ENCODE results near the gene CABLES1.

Gene CABLES1

DNA sequence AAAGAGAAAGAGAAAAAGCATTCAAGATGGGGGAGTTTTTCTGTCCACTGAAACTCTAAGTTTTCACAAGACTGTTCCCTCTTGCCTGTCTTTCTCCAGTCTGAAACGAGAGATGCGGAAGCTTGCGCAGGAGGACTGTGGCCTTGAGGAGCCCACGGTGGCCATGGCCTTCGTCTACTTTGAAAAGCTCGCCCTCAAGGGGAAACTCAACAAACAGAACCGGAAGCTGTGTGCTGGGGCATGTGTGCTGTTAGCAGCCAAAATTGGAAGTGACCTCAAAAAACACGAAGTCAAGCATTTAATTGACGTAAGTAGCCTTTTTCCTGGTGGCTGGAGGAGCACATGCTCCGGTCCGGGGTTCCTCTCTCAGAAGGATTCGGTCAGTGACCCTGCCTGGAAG is 118.3 kb downstream of the CABLES1 start:
- TF ChIP-seq, protein P1, sequence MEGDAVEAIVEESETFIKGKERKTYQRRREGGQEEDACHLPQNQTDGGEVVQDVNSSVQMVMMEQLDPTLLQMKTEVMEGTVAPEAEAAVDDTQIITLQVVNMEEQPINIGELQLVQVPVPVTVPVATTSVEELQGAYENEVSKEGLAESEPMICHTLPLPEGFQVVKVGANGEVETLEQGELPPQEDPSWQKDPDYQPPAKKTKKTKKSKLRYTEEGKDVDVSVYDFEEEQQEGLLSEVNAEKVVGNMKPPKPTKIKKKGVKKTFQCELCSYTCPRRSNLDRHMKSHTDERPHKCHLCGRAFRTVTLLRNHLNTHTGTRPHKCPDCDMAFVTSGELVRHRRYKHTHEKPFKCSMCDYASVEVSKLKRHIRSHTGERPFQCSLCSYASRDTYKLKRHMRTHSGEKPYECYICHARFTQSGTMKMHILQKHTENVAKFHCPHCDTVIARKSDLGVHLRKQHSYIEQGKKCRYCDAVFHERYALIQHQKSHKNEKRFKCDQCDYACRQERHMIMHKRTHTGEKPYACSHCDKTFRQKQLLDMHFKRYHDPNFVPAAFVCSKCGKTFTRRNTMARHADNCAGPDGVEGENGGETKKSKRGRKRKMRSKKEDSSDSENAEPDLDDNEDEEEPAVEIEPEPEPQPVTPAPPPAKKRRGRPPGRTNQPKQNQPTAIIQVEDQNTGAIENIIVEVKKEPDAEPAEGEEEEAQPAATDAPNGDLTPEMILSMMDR (IDR thresholded peaks at IDR 0.05; ENCODE audit: low read depth, low read length), result no peak
- no peak overlapping the region for H3K4me3 ChIP-seq (ENCODE audit: low read depth, low read length)

DNA sequence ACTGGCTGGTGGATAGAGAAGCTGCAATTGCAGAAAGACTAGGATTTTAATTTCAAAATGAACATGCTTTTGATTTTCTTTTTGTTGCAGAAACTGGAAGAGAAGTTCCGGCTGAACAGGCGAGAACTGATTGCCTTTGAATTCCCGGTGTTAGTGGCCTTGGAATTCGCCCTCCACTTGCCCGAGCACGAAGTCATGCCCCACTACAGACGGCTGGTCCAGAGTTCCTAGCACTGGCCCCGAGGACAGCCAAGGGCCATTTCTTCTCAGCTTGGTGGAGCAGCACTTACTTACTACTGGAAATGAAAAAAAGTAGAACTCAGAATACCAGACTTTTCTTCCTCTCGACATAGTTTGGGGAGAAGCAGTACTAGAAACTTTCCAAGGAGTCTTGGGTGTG is 121.9 kb downstream of the CABLES1 start:
- no peak overlapping the region for H3K4me3 ChIP-seq (ENCODE audit: low read depth, low read length)
- TF ChIP-seq, protein P1 (IDR thresholded peaks at IDR 0.05; ENCODE audit: low read depth, low read length), result no peak

DNA sequence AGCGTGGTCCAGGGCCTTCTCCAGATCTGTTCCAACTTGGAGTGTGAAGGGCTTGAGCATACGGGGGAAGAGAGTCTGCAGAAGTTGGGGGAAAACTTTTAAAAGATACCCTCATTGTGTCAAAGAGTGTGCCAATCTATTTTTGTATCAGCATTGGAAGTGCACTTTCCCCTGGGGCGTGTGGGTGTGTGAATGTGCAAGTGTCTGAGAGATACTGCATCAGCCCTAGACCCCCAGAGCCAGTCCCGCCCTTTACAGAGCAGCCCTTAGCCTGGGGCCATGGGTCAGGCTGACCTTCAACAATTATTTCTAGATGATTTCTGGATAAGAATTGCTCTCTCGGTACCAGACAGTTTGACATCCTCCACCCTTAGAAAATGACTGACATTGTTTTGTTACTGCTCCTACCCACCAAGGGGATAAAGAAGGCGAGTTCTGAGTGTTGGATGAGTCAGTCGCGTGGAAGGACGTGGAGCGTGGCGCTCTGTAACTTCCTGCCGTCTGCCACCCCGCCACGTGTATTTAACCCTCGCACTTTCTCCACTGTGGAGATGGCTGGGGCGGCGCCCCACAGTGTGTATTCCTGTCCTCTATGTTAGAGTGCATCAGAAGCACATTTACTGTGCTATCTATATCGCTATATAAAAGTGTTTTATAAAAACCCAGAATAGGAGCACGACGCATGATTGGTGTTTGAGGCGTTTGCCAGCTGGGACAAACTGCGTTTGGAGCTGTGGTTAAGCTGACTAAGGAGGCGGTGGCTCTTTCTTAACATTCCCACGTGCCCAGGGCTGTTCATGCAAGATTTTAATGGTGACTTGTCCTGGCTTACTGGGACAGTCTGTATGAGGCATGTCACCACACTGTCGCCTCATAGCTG is 122.6 kb downstream of the CABLES1 start:
- no peak overlapping the region for H3K4me3 ChIP-seq (ENCODE audit: low read depth, low read length)
- TF ChIP-seq, protein P1 (IDR thresholded peaks at IDR 0.05; ENCODE audit: low read depth, low read length), result no peak

DNA sequence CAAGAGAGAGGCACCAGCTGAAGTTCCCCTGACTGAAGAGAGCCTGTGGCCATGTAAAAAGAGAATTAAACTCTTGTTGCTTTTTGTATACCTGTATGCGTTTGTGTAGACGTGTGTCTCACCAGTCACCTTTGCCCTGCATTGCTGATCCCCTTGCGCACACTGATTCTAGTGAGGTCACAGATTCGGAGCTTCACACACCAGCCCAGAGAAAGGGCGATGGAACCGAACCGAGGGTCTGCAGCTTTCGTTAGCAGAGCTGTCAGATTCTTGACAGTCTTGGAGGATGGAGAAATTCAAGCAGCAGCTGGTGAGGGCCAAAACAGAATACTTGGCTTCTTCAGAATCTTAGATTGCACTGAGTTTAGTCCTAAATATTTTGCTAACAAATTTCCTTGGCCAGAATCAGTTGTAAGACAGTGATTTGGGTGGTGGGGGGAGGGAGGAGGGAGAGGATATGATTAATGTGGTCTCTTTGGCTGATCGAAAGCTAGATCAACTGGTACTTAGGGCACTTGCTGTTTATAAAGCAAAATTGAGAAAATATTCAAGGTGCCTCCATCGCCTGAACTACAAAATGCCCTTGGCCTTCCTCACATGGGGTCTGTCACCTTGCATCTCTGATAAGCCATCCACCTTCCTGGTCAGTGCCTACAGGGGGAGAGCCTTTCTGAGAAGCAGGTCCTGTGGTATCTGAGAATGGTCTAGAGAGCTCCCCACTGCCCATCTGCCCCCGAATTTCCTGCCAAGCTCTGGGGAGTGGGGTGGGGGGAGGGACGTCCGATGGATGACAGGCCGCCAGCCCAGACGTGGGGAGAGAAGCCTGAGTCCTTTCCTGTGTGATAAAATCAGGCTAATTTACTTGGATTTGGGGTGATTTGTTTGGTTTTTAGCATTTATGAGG is 123.5 kb downstream of the CABLES1 start:
- no peak overlapping the region for H3K4me3 ChIP-seq (ENCODE audit: low read depth, low read length)
- TF ChIP-seq, protein P1 (IDR thresholded peaks at IDR 0.05; ENCODE audit: low read depth, low read length), result no peak

DNA sequence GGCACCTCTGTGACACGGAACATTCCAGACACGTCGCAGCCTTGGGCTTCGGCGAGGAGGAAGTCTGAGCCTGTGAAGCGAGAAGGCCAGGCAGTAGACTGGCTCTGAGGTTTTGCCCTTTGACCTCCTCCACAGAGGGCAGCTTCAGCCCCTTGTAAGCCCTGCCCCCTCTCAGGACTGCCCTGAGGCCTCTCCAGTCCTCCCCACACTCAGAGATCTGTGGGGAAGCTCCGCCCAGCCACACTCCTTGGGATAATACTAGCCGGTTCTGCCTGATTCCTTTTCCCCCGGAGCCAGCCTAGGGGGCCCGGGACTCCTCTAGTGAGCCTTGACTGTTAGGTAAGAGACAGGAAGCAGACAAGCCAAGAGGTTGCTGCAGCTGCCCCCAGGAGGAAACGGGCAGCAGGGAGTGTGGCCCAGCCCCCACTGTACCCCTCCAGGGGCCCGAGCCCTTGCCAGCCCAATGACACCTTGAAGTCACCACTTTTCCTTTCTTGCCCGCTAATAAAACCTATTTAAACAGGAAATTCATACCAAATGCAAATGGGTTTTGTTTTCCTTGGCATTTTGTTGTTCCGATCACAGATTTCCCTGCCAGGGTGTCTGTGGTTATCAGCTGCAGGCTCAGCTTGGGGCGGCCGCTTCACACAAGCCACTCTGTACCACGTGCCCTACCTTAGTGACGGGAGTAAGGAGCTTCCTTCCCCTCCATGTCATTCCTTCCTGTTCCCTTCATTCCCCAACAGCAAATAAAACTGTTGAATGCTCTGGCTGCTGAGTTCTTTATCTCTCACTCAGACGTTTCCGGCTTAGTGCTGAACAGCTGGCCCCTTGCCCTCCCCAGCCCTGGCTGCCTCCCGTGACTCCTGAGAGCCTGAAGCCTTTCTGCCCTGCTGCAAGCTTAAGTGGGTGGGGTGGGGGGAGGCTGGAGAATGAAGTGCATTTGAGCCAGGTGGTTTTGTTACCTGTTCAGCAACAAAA is 124.7 kb downstream of the CABLES1 start:
- H3K4me3 ChIP-seq (ENCODE audit: low read depth, low read length), result no peak overlapping the region
- TF ChIP-seq, protein P1 (IDR thresholded peaks at IDR 0.05; ENCODE audit: low read depth, low read length), result no peak

GRCh38 chr18:23260926-23261590 is 125.8 kb downstream of the CABLES1 start:
- no peak overlapping the region for H3K4me3 ChIP-seq (ENCODE audit: low read depth, low read length)
- TF ChIP-seq, protein P1 (IDR thresholded peaks at IDR 0.05; ENCODE audit: low read depth, low read length), result no peak

All from WI38 (cell line).